ENCODE data around the gene RHD.
"Not testable (repeated sequence)": the region's sequence is repeated elsewhere in the genome, so short reads cannot be mapped to it uniquely, and the experiment has no call there.

DNA sequence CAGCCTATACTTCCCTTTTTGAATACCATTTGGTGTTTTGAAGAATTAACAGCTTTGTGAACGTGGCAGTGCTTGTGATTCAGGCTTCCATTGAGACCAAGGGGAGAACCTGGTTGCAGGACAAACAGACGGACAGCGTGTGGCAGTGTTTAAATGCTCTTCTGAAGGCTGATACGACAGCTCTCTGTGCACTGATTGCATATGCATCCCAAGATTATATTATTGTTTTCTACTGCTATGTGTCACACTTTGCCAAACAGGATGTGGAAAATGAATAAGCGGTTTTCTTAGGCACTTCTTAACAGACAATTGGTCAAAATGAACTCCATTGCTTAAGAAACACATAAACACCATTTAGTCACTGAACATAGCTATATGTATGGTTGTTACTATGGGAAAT is 57.6 kb downstream of the RHD start:
- TF ChIP-seq, protein P1, sequence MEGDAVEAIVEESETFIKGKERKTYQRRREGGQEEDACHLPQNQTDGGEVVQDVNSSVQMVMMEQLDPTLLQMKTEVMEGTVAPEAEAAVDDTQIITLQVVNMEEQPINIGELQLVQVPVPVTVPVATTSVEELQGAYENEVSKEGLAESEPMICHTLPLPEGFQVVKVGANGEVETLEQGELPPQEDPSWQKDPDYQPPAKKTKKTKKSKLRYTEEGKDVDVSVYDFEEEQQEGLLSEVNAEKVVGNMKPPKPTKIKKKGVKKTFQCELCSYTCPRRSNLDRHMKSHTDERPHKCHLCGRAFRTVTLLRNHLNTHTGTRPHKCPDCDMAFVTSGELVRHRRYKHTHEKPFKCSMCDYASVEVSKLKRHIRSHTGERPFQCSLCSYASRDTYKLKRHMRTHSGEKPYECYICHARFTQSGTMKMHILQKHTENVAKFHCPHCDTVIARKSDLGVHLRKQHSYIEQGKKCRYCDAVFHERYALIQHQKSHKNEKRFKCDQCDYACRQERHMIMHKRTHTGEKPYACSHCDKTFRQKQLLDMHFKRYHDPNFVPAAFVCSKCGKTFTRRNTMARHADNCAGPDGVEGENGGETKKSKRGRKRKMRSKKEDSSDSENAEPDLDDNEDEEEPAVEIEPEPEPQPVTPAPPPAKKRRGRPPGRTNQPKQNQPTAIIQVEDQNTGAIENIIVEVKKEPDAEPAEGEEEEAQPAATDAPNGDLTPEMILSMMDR (IDR thresholded peaks at IDR 0.05; ENCODE audit: insufficient read depth, low read length, poor library complexity, severe bottlenecking) = not testable (repeated sequence)
- TF ChIP-seq EZH2phosphoT487 (conservative IDR thresholded peaks at IDR 0.05; ENCODE audit: low read length) = not testable (repeated sequence)
